GM18909 (cell line): ENCODE results near the gene MORN1.

Source experiments
- ATAC-seq: cut with Tn5 transposase; IDR thresholded peaks from one replicate; pipeline ENCODE4 v1.9.1; 2021; ENCODE audit warnings: mild to moderate bottlenecking; ENCODE audit not compliant: unreplicated experiment, poor library complexity

MORN1 gene

GRCh38 chr1:2283991-2284895 is 107.1 kb downstream of the MORN1 start:
- no peak for ATAC-seq

GRCh38 chr1:2283371-2283990 is 107.9 kb downstream of the MORN1 start:
- no peak for ATAC-seq

DNA sequence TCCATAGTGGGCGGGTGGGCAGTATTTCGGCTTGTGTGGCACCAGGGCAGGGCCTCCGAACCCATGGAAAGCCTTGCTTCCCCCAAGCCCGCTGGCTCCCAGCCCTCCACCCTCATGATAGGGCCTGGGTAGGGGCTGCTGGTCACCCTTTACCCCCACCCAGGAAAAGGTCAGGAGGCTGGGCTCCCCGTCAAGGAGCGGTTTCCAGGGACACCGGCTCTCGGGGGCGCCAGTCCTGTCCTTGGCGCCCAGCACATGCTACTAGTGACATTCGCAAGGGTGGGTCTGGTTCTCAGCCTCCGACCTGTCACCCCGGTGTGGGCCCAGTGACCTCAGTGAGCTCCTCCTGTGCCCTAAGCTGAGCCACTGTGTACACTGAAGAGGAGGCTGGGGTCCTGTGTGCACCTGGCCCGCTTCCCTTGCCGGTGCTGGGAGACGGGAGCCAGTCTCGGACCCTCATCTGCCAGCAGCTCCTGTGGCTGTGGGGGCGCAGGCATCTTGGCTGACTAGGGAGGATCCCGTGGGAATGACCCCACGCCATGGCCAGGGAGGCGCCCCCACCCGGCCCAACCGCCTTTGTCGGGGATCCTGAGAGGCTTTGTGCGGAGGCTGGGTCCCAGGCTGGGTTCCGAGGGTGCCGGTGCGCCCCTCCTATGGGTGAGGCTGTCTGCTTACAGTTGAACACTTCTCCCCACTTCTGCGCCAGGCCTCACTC is 108.6 kb downstream of the MORN1 start:
- ATAC-seq = no peak

DNA sequence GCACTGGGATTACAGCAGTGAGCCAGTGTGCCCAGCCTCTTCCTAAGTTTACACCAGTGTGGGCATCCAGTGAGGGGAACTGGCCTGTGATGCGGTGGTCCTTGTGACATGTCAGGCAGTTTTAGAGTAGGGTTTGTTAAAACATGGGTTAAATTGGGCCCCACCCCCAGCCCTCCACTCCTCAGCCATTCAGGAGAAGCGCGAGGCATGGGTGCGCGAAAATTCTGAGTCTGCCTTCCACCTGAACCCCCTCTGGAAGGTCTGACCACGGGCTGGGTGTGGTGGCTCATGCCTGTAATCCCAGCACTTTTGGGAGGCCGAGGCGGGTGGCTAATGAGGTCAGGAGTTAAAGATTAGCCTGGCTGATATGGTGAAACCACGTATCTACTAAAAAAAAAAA is 111.5 kb downstream of the MORN1 start:
- no peak for ATAC-seq

DNA sequence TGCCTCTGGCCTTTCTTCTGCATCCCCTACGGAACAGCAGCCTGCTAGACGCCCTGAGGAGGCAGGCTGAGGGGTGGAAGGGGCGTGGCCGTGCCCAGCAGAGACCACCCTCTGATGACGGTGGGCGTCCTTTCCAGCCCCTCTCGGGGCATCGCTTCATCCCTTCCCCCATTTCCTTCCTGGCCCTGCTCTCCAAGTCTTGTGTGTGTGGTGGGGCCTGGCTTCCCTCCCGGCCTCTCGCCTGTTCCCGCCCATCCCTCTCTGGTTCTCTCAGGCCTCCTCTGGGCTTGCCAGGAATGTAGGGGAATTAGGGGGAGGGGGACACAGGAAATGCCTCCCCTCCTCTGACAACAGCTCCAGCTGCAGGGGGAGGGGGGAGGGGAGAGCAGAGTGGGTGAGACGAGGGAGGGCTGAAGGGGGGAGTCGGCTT is 112.1 kb downstream of the MORN1 start:
- no peak for ATAC-seq

GRCh38 chr1:2278591-2279209 is 112.7 kb downstream of the MORN1 start:
- no peak for ATAC-seq

- no peak for ATAC-seq
Measured at GRCh38 chr1:2277741-2278488, 113.4 kb downstream of the MORN1 start.

DNA sequence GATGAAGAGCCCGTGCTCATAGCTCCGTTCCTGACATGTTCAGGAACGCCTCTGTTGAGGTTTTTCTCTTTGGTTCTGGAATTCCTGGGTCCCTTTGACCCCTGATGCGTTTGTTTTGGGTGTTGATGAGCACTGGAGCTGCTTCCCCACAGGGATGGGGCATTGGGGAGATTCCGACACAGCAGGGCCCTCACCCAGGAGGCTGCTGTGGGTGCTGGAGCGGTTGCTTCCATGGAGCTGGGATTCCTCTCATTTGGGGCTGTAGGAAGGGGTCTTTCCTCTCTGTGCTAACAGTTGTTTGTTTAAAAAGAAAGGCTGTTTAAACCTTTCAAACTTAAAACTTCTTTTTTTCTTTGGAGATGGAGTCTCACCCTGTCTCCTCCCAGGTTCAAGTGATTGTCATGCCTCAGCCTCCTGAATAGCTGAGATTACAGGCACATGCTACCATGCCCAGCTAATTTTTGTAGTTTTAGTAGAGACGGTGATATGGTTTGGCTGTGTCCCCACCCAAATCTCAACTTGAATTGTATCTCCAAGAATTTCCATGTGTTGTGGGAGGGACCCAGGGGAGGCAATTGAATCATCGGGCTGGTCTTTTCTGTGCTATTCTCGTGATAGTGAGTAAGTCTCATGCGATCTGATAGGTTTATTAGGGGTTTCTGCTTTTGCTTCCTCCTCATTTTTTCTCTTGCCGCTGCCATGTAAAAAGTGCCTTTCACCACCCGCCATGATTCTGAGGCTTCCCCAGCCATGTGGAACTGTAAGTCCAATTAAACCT is 114.4 kb downstream of the MORN1 start:
- ATAC-seq = no peak

GRCh38 chr1:2275796-2276536 is 115.4 kb downstream of the MORN1 start:
- ATAC-seq = no peak

- no peak for ATAC-seq
Measured at GRCh38 chr1:2274929-2275475, 116.4 kb downstream of the MORN1 start.

GRCh38 chr1:2274231-2274928 is 117.0 kb downstream of the MORN1 start:
- no peak for ATAC-seq

- ATAC-seq = no peak
Measured at GRCh38 chr1:2273401-2274090, 117.8 kb downstream of the MORN1 start.

- no peak for ATAC-seq
Measured at GRCh38 chr1:2272686-2273400, 118.5 kb downstream of the MORN1 start.

- ATAC-seq = no peak
Measured at GRCh38 chr1:2271841-2272655, 119.3 kb downstream of the MORN1 start.
